Prostate gland (tissue), 2 donors: ENCODE data around the gene PMPCA.

Experiments used
- CTCF ChIP-seq, 4 experiments: fragments of 200-600 bp in 2 of 4; fragments of 450-650 bp in 2 of 4; sonication (generic) in 2 of 4; IDR thresholded peaks; 1 replicate in 3 of 4; 2 replicates in 1 of 4; pipeline ENCODE4 v1.5.1; 2016 to 2019; ENCODE audit warnings: antibody characterized with exemption in 4 of 4, mild to moderate bottlenecking in 2 of 4, moderate library complexity in 2 of 4
- POLR2A ChIP-seq: fragments of 450-650 bp; IDR thresholded peaks from one replicate; pipeline ENCODE4 v1.6.1; 2016; ENCODE audit warnings: antibody characterized with exemption, mild to moderate bottlenecking
- POLR2AphosphoS5 ChIP-seq: sonication (generic); formaldehyde crosslinking; IDR thresholded peaks from one replicate; pipeline ENCODE4 v1.6.1; 2017; ENCODE audit warnings: antibody characterized with exemption

- TF ChIP-seq POLR2A (no peak), POLR2AphosphoS5 (no peak), CTCF (IDR thresholded peaks at IDR 0.05) (no peak)
Measured at GRCh38 chr9:136380381-136380780, 30.1 kb upstream of the PMPCA start.
